Measurements from ENCODE around the gene ALDH3A1. TPM values are rescaled to one million over a fixed set of nuclear protein-coding genes. Genes with fewer than 3 reads are reported as not detected.

Gene ALDH3A1
- total and polyA plus RNA-seq, 4 experiments from 2014 or later = not detected

GRCh38 chr17:19705771-19706770, 42.0 kb downstream of the ALDH3A1 start:
- Mint-ChIP-seq H3K4me1 (no peaks in the 10 kb centered on the region), H3K9me3 (peaks cover 0 to 2% (median 0%) of the 10 kb centered on the region in 8 donors), H3K27me3 (no peaks in the 10 kb centered on the region), H3K36me3 (no peaks in the 10 kb centered on the region), H3K4me3 (no peak overlapping the region), H3K27ac (no peak overlapping the region)
- H3K4me3 ChIP-seq (ENCODE audit: low read length in 2 of 2) = no peak overlapping the region
- H3K27me3 ChIP-seq (ENCODE audit: insufficient read depth, low read length) = no peaks in the 10 kb centered on the region
- intact Hi-C loops (cut with micrococcal nuclease) = no loop called here
- H3K9me3 ChIP-seq (ENCODE audit: control insufficient read depth in 1 of 2, low read length in 2 of 2) = no peaks in the 10 kb centered on the region
- H3K27ac ChIP-seq (ENCODE audit: low read depth, low read length) = no peak overlapping the region
- DNase-seq = no peak
- H3K4me1 ChIP-seq (ENCODE audit: insufficient read depth, low read length) = no peaks in the 10 kb centered on the region
- no peaks in the 10 kb centered on the region for H3K36me3 ChIP-seq (ENCODE audit: insufficient read depth, low read length)
- ChIA-PET POLR2A (ENCODE audit: partially characterized antibody) (no interaction called here), CTCF (ENCODE audit: partially characterized antibody) (interaction anchor here (1.0 kb wide), 1 partner anchor 61 kb away, joined by 3 read pairs; no protein-coding TSS in a partner anchor)

- no peaks in the 10 kb centered on the region for H3K4me1 Mint-ChIP-seq
- Histone ChIP-seq H3K9me3 (ENCODE audit: control insufficient read depth in 1 of 2, low read length in 2 of 2) (no peaks in the 10 kb centered on the region), H3K36me3 (ENCODE audit: insufficient read depth, low read length) (no peaks in the 10 kb centered on the region), H3K4me1 (ENCODE audit: insufficient read depth, low read length) (no peaks in the 10 kb centered on the region), H3K27ac (ENCODE audit: low read depth, low read length) (no peak overlapping the region), H3K27me3 (ENCODE audit: insufficient read depth, low read length) (no peaks in the 10 kb centered on the region), H3K4me3 (ENCODE audit: low read length in 2 of 2) (no peak overlapping the region)
- ChIA-PET POLR2A (ENCODE audit: partially characterized antibody) (no interaction called here), CTCF (ENCODE audit: partially characterized antibody) (no interaction called here)
- no peak overlapping the region for H3K4me3 Mint-ChIP-seq
- DNase-seq = no peak
- intact Hi-C loops (cut with micrococcal nuclease) = no loop called here
- peak overlapping the region in 1 of 7 donors; percentile 74 for H3K27ac Mint-ChIP-seq
- no peaks in the 10 kb centered on the region for H3K27me3 Mint-ChIP-seq
- peaks cover 0 to 2% (median 0%) of the 10 kb centered on the region in 8 donors for H3K9me3 Mint-ChIP-seq
- no peaks in the 10 kb centered on the region for H3K36me3 Mint-ChIP-seq
Measured at GRCh38 chr17:19705201-19705600, 42.9 kb downstream of the ALDH3A1 start.

DNA sequence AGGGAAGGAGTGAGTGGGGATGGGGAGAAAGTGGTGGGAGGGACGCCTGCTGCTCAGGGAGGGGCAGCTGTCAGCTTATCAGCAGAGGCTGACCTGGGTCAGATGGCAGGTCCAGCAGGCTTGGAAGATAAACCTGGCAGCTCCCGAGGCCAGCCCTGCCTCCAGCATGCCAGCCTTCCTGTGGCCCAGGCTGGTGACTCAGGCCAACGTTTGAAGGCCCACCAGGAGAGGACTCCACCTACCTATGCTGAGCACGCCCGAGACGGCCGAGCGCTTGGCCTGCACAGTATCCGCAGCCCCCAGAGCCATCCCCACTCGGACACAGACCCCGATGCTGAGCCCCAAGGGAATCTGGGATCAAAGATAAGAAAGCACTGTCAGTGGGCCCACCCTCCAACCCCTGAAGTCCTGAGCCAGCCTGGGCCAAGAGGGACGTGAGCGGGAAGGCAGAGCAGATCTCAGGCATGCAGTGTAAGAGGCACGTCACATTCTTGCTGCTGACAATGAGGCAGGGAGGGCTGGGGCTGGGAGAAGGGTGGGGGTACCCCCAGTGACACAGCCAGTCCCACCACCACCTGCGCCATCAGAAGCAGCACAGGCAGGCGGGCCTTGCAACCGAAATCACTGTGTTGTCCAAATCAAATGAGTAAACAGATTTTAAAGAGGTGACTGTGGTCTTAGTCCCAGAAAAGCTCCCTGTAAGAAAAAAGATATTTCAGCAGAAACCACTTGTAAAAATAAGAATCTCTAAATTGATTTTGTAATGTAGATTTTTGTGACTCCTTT, 44.1 kb downstream of the ALDH3A1 start:
- no peak overlapping the region for H3K27ac Mint-ChIP-seq

GRCh38 chr17:19703106-19703827, 44.8 kb downstream of the ALDH3A1 start:
- intact Hi-C loops (cut with micrococcal nuclease) = no loop called here
- no peaks in the 10 kb centered on the region for H3K9me3 ChIP-seq (ENCODE audit: control insufficient read depth in 1 of 2, low read length in 2 of 2)
- H3K4me3 ChIP-seq (ENCODE audit: low read length in 2 of 2) = no peak overlapping the region
- Mint-ChIP-seq H3K27me3 (no peaks in the 10 kb centered on the region), H3K4me3 (no peak overlapping the region), H3K9me3 (peaks cover 0 to 2% (median 0%) of the 10 kb centered on the region in 8 donors), H3K4me1 (no peaks in the 10 kb centered on the region), H3K36me3 (no peaks in the 10 kb centered on the region), H3K27ac (peak overlapping the region in 2 of 7 donors; percentile 42 to 43)
- POLR2A ChIA-PET (ENCODE audit: partially characterized antibody) = no interaction called here
- H3K27ac ChIP-seq (ENCODE audit: low read depth, low read length) = no peak overlapping the region
- H3K27me3 ChIP-seq (ENCODE audit: insufficient read depth, low read length) = no peaks in the 10 kb centered on the region
- no peaks in the 10 kb centered on the region for H3K4me1 ChIP-seq (ENCODE audit: insufficient read depth, low read length)
- no peaks in the 10 kb centered on the region for H3K36me3 ChIP-seq (ENCODE audit: insufficient read depth, low read length)
- CTCF ChIA-PET (ENCODE audit: partially characterized antibody) = no interaction called here
- DNase-seq = no peak

More for the DNA sequence above, 44.1 kb downstream of the ALDH3A1 start:
- Histone ChIP-seq H3K27me3 (ENCODE audit: insufficient read depth, low read length) (no peaks in the 10 kb centered on the region), H3K36me3 (ENCODE audit: insufficient read depth, low read length) (no peaks in the 10 kb centered on the region), H3K9me3 (ENCODE audit: control insufficient read depth in 1 of 2, low read length in 2 of 2) (no peaks in the 10 kb centered on the region), H3K4me3 (ENCODE audit: low read length in 2 of 2) (no peak overlapping the region), H3K4me1 (ENCODE audit: insufficient read depth, low read length) (no peaks in the 10 kb centered on the region), H3K27ac (ENCODE audit: low read depth, low read length) (no peak overlapping the region)
- H3K36me3 Mint-ChIP-seq = no peaks in the 10 kb centered on the region
- DNase-seq = no peak
- H3K27me3 Mint-ChIP-seq = no peaks in the 10 kb centered on the region
- intact Hi-C loops (cut with micrococcal nuclease) = no loop called here
- CTCF ChIA-PET (ENCODE audit: partially characterized antibody) = interaction anchor here (0.7 kb wide), 1 partner anchor 24 kb away, joined by 5 read pairs; no protein-coding TSS in a partner anchor
- peaks cover 0 to 2% (median 0%) of the 10 kb centered on the region in 8 donors for H3K9me3 Mint-ChIP-seq
- H3K4me3 Mint-ChIP-seq = no peak overlapping the region
- no peaks in the 10 kb centered on the region for H3K4me1 Mint-ChIP-seq
- POLR2A ChIA-PET (ENCODE audit: partially characterized antibody) = no interaction called here

DNA sequence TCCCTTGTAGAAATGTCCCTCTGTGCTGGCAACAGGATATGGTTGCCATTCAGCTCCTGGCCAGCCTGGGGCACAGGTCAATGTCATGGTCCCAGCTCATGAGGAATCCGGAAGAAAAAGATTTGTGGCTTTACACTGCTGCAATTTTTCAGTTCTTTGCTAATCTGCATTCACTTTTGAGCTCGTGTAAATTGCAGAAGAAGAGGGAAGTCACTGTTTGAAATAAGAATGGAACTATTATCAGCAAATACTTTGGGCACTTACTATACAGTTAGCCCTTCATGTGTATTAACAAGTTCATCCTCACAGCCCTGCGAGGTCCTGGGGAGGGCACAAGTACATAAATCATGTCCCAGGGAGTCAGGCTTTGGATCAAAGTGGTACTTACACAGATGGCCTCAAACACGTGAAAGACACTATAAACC, 45.9 kb downstream of the ALDH3A1 start:
- Mint-ChIP-seq H3K27me3 (no peaks in the 10 kb centered on the region), H3K27ac (no peak overlapping the region), H3K4me1 (no peaks in the 10 kb centered on the region), H3K9me3 (peaks cover 0 to 2% (median 0%) of the 10 kb centered on the region in 8 donors), H3K36me3 (no peaks in the 10 kb centered on the region), H3K4me3 (no peak overlapping the region)
- H3K27ac ChIP-seq (ENCODE audit: low read depth, low read length) = no peak overlapping the region
- H3K9me3 ChIP-seq (ENCODE audit: control insufficient read depth in 1 of 2, low read length in 2 of 2) = no peaks in the 10 kb centered on the region
- H3K36me3 ChIP-seq (ENCODE audit: insufficient read depth, low read length) = no peaks in the 10 kb centered on the region
- POLR2A ChIA-PET (ENCODE audit: partially characterized antibody) = interaction anchor here (1.2 to 1.4 kb wide), 2 partner anchors 9 to 54 kb away, joined by 4 to 5 read pairs; partner anchors contain the start of gene ALDH3A2
- intact Hi-C loops (cut with micrococcal nuclease) = no loop called here
- no peaks in the 10 kb centered on the region for H3K4me1 ChIP-seq (ENCODE audit: insufficient read depth, low read length)
- DNase-seq = no peak
- CTCF ChIA-PET (ENCODE audit: partially characterized antibody) = no interaction called here
- no peak overlapping the region for H3K4me3 ChIP-seq (ENCODE audit: low read length in 2 of 2)
- H3K27me3 ChIP-seq (ENCODE audit: insufficient read depth, low read length) = no peaks in the 10 kb centered on the region

All from CD4-positive, alpha-beta memory T cell (primary cell).